Epithelial cell of esophagus (primary cell): Measurements from ENCODE around the gene ACO1.

Experiments used
- DNase-seq: peaks from one replicate; pipeline ENCODE4 v3.0.0; 2010; ENCODE audit warnings: low read depth
- H3K4me3 ChIP-seq: 2 replicates; pipeline ENCODE4 v1.5.1; 2011; ENCODE audit warnings: mild to moderate bottlenecking, low read length, control low read depth
- TF ChIP-seq, protein P1 (sequence below): IDR thresholded peaks from 2 replicates; pipeline ENCODE4 v1.5.1; 2011; ENCODE audit warnings: low read depth, mild to moderate bottlenecking, low read length, control low read depth, inconsistent platforms; ENCODE audit not compliant: insufficient read depth; ENCODE audit errors: missing control alignments

Gene ACO1

GRCh38 chr9:32384364-32385151 lies at the start of gene ACO1:
ACO1 (plus strand) TSS chr9:32384643; CDS start chr9:32405507, 20,864 bp downstream.
- DNase-seq = peak; percentile 87
- TF ChIP-seq, protein P1, sequence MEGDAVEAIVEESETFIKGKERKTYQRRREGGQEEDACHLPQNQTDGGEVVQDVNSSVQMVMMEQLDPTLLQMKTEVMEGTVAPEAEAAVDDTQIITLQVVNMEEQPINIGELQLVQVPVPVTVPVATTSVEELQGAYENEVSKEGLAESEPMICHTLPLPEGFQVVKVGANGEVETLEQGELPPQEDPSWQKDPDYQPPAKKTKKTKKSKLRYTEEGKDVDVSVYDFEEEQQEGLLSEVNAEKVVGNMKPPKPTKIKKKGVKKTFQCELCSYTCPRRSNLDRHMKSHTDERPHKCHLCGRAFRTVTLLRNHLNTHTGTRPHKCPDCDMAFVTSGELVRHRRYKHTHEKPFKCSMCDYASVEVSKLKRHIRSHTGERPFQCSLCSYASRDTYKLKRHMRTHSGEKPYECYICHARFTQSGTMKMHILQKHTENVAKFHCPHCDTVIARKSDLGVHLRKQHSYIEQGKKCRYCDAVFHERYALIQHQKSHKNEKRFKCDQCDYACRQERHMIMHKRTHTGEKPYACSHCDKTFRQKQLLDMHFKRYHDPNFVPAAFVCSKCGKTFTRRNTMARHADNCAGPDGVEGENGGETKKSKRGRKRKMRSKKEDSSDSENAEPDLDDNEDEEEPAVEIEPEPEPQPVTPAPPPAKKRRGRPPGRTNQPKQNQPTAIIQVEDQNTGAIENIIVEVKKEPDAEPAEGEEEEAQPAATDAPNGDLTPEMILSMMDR = no peak
- H3K4me3 ChIP-seq = peak within 1 kb of the TSS; percentile 76

DNA sequence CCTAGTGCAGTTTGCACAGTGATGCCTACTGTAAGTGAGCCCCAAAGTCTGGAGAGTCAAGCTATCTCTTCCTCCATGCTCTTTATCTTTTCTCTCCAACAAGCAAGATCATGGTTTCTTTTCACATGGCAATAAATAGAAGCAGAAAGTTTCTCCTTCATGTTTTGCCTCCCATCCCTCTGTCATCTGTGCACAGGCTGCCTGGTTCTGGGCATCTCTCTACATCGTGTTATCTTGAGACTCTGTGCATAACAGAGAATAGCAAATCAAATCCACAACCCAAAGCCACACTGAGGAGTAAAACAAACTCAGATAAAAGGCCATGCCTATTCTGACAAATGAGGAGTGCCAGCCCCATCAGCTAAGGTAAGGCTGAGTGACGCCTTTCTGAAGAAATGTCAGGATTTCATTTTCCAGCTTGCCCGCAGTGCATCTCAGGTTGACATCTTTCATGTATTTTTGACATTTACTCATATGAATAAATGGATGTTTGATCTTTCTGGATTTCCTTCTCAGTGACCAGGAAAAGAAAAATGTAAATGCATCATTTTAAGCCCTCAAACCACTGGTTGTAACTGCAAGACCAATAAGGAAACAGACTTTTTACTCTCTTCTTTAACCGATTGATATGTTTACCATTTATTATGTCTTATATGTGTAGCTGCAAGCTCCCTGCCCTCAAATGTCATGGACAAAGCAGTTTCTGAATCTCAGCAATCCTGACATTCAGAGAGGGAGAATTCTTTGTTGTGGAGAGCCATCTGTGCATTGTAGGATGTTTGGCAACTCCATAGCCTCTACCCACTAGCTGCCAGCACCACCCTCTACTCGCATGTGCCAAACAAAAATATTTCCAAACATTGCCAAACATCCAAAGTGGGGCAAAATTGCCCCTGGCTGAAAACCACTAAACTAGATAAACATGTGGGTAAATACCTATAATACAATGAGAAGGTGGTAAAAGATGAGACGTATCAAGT lies 49.2 kb upstream of the ACO1 start:
- H3K4me3 ChIP-seq = no peak overlapping the region
- no peak for DNase-seq
- TF ChIP-seq, protein P1 = no peak

DNA sequence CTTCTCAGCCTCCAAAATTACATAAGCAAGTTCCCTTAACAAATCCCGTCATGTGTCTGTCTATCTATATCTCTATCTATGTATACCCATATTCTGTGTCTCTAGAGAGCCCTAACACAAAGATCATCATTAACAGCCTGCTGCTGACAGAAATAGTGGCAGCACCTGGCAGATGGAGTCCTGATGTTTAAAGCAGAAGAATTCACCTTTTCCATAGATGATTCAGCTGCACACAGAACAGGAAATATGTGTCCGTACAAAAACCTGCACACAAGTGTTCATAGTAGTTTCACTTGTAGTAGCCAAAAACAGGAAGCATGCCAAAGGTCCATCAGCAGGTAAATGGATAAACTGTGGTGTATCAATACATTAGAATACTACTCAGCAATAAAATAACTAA lies 45.0 kb upstream of the ACO1 start:
- TF ChIP-seq, protein P1 = no peak
- H3K4me3 ChIP-seq = no peak overlapping the region
- peak; percentile 16 for DNase-seq

DNA sequence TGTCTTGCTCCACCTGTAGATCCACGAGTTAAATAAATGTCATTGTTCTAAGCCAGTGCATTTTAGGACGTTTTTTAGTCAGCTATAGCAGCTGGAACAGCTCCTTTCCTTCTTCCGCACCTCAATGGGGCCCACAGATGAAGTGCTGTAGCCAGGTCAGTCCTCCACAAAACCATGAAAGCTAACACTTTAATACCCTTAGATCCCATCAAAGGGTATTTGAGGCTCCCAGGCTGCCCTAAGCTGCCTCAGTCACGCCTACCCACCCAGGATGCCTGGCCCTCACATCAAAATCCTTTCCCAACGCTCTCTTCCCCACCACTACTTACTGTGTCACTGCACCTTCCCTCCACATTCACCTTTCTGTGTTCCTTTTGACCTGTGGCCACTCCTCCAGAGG lies 44.1 kb upstream of the ACO1 start:
- TF ChIP-seq, protein P1 = no peak
- no peak for DNase-seq
- no peak overlapping the region for H3K4me3 ChIP-seq

DNA sequence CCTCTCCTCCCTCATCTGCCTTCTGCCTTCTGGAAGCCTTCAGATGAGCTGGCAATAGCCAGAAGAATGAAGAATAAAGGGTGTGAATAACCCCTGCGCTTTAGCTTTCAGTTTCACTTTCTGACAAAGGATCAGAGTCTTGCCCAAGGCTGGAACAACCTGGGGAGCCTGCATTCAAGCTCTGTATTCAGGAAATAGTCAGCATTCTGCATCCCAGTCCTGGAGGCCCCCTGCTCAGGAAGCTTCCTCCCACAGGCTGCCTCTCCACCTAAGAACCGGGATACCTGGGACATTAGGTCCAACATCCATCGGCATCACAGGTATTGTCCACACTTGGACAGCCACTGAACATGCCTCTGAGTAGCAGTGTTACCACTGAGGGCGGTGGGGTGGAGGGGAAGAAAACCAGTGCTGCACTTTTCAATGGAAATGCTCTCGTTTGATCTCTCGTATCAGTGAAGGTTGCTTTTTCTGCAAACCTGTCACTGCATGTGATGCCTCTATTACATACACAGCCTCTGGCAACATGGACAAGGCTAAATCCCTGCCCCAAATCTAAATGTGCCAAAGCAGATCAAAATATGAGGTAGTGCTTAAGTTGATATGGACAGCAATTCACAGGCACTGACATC lies 39.8 kb upstream of the ACO1 start:
- H3K4me3 ChIP-seq = no peak overlapping the region
- TF ChIP-seq, protein P1 = no peak
- DNase-seq = peak; percentile 45

DNA sequence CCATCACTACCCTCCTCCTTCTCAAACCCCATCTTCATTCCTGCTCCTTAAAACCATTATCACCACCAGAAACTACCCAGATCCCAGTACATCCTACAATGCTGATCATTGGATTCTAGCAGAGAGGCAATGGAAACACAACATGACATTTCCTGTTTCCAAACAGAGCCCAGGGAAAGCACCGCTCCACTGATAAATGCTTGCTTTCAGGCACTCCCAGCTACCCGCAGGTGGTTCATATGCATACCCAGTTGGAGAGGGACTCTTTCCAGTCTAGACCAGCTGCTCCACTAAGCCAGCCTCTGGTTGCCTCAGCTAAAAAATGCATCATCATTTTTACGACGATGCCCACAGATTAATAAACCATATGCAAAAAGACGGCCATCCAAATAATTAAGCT lies 39.2 kb upstream of the ACO1 start:
- TF ChIP-seq, protein P1 = no peak
- H3K4me3 ChIP-seq = no peak overlapping the region
- DNase-seq = no peak
